GM19099 (cell line): ENCODE results near the gene AMPH.

ENCODE experiments used
- POLR2A ChIP-seq: IDR thresholded peaks from 3 replicates; pipeline ENCODE4 v1.6.1; 2011; ENCODE audit warnings: low read depth; ENCODE audit not compliant: insufficient read length; ENCODE audit errors: extremely low read depth

AMPH gene

DNA sequence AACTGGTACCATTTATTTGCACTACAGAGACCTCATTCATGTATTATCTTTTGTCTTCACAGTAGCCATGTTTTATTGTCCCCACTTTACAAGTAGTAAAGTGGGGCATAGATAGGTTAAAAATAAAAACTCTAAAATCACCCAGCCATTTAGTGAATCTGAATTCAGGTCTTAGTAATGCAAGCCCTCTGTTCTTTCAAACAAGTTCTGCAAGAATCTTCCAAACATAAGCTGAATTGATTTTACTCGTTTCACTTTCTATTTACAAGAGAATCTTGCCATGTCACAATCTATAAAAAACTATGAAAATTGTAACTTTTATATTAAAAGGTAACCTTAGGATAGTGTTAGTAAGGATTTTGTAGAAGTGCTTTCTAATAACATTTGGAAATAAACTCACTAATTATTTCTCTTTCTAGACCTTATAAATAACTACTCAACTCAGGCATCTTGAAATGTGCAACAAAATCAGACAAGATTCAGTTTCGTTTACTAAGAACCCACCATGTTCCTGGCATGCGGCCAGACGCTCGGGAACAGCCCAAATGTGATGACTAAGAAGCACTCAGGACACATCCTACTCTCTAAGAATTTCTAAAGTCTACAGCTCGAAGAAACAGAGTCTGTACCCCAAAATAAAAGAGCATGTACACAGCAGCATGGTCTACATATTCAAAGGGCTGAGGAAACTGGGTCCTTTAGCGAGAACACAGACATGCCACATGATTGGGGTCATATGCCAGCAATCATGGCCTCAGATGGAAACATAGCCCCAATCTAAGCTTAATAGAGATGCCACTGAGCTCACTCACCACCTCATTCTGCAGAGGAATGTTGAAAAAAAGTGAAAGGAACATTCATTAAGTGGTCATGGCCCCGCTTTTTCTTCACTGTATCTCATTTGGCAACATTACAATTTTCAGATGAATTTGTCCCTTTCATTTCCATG, 167.6 kb downstream of the AMPH start:
- TF ChIP-seq POLR2A = no peak

DNA sequence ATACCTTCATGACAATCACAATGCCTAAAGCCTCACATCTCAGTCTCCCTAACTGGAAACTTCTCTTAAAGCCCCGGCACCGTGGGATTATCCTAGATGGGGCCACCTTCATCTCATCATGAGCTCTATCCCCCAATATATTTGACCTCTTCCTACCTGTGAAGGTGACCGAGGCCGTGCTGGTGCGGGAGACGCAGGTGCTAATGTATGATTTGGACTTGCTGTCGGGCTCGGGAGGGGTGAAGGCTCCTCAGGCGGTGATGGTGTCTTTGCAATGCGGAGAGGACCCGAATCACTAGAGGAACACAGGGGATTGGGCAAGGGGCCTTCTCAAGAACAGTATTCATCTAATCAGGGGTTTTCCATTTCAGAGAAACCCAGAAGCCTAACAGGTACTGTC, 168.4 kb downstream of the AMPH start:
- TF ChIP-seq POLR2A = no peak

DNA sequence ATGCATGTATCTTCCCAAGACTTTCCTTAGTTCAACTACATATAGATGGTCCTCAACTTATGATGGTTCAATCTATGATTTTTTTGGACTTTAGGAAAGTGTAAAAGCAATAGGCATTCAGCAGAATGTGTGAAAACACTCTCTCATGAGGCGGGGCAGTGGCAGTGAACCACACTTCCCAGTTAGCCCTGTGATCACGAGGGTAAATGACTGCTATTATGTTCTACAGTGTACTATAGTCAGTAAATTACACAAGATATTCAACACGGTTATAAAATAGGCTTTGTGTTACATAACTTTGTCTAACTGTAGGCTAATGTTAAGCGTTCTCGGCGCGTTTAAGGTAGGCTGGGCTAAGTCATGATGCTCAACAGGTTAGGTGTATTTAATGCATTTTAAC, 169.3 kb downstream of the AMPH start:
- TF ChIP-seq POLR2A = no peak

DNA sequence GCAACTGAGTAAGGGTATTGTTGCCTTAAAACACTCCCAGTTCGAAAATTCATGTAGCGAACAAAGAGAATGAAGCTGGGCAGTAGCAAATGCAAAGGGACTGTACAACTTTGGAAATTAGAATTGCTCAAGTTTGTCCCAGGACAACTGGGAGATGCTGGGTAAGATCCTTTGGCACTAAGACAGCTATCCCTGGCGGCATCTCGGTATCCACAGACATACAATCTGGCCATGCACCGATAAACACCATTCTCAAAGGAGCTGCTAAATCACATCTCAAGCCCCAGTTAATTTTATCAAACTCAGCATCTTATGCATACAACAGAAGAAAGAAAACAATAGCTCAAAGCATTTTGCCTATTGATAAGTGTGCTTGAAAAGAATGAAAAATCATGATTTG, 177.3 kb downstream of the AMPH start:
- no peak for TF ChIP-seq POLR2A

DNA sequence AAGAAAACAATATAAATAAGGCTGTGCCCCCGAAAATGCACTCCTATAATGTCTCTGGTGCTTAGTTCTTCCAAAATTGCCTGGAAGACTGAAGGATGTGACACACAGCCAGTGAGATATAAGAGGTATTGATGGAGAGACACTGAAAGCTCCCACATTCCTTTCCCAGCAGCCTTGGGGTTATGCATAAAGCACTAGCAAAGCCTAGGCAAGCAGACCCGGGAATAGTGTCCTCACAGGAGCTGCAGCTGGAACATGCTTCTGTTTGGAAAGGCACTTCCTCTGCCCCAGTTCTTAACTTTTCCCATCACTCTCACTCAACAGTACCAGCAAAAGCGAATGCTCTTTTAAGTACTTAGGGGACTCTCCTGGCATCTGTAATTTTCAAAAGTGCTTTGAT, 178.0 kb downstream of the AMPH start:
- no peak for TF ChIP-seq POLR2A

DNA sequence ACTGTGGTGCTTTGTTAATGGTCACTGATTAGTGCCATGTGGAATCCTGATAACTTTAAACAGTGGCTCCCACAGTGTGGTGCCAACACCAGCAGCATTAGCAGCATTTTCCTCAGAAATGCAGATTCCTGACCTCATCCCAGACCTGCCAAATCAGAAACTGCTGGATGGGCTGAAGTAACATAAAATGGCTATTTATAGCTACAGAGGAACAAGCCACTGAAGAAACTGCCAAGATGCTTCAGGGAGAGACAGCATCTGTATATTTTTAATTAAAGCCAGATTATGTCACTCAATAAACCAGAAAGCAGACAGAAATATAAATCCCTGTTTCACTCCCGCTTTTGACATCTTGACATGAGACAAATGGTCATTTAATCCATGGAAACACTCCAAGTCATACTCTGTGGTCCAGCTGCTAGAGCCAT, 178.5 kb downstream of the AMPH start:
- TF ChIP-seq POLR2A = no peak

DNA sequence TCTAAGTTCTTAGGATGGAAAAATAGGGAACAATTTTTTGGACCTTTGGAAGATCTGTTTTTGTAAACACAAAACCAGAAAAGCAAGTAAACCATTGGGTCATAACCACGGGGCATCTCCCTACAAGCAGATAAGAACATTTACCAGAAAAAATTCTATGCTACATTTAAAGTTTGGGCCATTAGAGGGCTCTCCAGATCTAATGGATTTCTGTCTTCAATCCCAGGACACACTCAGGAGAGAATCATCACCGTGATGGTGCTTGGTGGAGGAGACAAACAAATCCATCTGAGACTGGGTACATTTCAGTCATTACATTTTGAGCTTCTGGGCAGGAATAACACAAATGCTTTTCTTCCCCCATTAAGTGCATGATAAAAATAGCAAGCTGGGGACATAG, 179.3 kb downstream of the AMPH start:
- TF ChIP-seq POLR2A = no peak

DNA sequence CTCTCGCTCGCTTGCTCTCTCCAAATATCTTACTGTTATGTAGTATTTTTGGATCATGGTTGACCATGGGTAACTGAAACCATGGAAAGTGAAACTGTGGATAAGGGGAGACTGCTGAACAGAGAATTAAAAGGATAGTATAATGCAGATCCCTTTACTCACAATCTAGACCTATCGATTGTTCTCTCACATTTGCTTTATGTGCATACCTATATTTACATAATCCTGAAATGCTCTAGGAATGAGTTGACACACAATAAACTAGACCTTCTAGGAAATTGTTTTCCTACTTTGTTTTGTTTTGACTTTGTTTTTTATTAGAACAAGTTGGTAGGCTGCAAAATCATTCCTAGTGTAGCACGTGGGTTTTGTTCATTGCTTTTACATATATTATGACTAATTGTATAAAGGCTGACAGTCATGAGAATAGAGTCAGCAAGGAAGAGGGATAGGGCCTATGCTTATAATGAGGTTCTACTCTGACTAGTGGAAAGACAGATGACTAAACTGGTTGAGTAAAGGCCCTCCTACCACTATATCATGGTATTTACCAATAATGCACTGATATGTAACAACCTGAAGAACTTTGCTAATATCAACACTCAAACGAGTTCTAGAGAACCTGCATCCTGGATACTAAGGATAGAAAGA, 182.5 kb downstream of the AMPH start:
- TF ChIP-seq POLR2A = no peak

DNA sequence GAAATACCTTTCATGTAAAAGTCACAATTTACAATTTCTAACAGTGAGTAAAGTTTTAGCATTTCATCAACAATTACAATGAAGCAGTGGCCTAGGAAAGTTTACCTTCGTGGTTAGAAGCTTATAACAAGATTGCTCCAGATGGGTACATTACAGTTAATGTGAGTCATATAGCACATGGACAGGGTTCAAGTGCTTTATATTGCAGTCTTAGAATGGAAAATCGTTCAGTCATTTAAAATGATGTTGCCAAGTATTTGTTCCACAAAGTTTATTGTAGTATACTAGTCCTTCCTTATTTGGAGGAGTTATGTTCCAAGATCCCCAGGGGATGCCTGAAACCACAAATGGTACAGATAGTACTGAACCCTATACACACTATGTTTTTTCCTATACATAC, 183.1 kb downstream of the AMPH start:
- TF ChIP-seq POLR2A = no peak

DNA sequence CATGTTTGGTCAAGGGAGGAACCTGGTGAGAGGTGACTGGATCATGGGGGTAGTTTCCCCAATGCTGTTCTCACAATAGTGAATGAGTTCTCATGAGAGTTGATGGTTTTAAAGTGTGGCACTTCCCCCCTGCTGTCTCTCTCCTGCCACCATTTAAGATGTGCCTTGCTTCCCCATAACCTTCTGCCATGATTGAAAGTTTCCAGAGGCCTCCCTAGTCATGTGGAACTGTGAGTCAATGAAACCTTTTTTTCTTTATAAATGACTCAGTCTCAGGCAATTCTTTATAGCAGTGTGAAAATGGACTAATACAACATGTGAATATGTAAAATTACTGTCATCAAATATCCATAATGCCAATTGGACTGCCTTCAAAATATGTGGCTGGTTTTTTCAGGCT, 192.2 kb downstream of the AMPH start:
- TF ChIP-seq POLR2A = no peak

DNA sequence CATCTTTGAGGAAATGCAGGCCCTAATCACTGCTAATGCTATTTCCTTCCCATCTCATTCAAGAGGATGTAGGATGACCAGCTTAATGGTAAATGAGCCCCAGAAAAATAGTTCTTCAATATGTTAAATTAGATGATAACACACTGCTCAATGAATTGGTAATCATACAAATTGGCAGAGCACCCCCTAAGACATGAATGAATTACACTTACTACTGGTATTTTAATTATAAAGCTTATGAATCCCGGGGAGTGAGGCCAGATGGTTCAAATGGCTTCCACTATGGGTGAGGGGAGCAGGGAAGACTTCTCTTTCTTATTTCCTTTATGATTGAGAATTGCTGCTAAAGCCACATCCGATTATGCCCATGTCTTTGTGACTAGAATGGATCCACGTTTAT, 198.5 kb downstream of the AMPH start:
- no peak for TF ChIP-seq POLR2A

DNA sequence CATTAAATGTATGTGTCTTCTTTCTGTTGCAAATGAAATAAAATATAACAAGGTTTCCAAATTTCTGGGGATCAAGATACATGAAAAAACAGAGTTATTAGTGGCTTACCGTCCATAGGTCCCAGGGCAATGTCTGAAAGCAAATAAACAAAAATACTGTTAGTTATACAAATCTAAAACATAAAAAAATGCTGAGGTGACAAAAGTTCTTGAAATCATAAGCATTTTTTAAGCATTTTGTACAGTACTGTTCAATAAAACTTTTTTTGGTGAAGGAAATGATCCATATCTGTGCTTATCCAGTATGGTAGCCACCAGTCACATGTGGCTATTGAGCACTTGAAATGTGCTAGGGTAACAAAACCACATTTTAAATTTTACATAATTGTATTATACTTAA, 199.1 kb downstream of the AMPH start:
- no peak for TF ChIP-seq POLR2A

DNA sequence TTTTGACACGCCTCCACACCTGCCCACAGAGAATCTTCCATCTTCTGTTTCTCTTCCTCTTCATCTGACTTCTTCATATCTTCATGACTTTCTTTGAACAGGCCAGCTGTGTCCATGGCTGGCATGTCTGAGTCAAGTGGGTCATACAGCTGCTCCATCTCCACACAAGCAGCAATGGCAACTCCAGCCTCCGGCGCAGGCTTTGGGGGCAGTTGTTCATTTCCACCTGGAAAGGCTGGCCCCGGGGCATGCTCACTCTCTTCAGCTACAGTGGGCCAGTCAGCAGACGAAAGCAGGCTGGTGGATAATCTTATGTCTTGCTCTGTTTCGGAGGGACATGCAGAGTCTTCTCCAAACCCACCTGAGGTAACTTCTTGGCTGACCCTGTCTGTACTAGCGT, 202.1 kb downstream of the AMPH start:
- TF ChIP-seq POLR2A = no peak

DNA sequence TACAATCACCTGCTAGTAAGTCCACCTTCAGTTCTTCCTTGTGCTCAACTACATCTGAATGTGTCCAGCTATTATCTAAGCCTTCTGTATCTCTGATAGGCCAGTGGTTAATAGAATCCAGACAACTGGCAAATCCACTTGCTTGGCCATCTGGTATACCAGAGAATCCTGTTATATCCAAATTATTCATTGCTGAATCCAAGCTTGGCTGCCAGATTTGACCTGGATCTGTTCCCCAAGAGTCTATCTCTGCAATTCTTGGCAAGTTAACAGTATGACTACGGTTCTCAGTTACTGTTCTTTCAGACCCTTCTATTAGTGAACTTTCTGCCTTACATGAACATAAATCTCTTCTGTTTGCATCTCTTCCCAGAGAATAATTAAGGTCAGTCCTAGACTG, 203.1 kb downstream of the AMPH start:
- no peak for TF ChIP-seq POLR2A

DNA sequence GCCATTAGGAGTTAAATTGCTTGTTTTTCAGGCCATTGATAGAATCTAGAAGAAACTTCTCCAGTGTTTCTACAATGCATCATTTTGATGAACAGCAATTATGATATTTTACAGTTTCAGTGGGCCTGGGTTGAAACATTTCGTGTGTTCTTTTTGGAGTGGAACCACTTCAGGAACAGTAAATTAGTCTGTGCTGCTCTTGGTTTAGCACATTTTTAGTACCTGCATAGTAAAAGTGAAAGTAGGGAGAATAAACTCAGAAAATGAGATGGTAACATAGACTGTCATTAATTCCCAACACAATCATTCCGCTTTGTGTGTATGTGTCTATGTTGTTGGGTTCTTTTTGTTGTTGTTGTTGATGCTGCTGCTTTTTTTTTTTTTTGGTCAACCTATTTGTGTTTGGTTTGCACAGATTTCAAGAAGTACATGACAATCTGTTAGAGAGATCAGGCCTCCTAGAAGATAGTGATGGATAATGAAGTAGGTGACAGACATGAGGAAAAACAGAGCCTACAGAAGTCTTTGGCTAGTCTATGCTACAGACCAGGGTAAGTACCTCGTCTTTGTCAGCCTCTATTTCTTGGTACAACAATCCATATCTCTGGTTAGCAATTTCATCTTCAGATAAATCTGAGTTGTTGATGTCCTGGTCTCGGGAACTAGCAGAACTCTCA, 203.8 kb downstream of the AMPH start:
- no peak for TF ChIP-seq POLR2A

DNA sequence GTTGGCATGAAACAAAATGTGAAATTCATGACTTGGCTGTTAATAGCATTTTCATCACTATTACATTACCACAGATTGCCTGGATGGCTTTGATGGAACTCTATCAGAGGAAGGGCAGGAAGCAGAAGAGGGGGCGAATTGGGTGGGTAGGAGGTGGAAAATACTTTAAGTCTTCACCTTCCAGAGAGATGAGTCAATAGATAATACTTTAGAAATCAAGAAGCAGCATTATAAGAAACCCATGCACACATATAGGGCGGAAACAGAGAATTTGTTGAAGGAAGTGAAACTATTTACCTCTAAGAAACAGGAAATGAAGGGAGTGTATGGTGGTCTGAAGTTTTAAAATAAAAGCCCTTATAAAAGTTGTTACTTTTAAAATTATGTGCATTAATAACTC, 205.7 kb downstream of the AMPH start:
- TF ChIP-seq POLR2A = no peak
